PC-9 (cell line): Measurements from ENCODE around the gene LRRFIP1. TPM values are rescaled to one million over a fixed set of nuclear protein-coding genes. Genes with fewer than 3 reads are reported as not detected.
"Not testable (repeated sequence)": the region's sequence is repeated elsewhere in the genome, so short reads cannot be mapped to it uniquely, and the experiment has no call there.

ENCODE experiments used
- BruUV-seq: library from RNA; stranded (reverse); fragments of 400-500 nt; replicated peaks from 2 replicates; lab custom pipeline; 2021; lab: Mats Ljungman, UMichigan
- CTCF ChIA-PET: fragments of 300-600 bp; sonication (Branson Sonifier 250); formaldehyde crosslinking; loops from one replicate; lab custom pipeline; 2022; ENCODE audit warnings: antibody characterized with exemption; lab: Charles Lee
- POLR2A ChIA-PET: fragments of 300-600 bp; sonication (Branson Sonifier 250); formaldehyde crosslinking; loops from one replicate; lab custom pipeline; 2022; ENCODE audit warnings: antibody characterized with exemption; ENCODE audit not compliant: unreplicated experiment; lab: Charles Lee
- DNase-seq, 2 experiments: peaks; one replicate each; pipeline versions ENCODE4 v3.0.0 to v3.0.0-alpha.2; 2015 to 2022; ENCODE audit warnings: mixed read lengths in 1 of 2
- H2AFZ ChIP-seq: fragments of 200-600 bp; sonication (generic); 2 replicates; pipeline ENCODE4 v1.8.1; 2017; ENCODE audit warnings: antibody characterized with exemption
- H3F3A ChIP-seq: fragments of 200-600 bp; sonication (generic); 2 replicates; pipeline ENCODE4 v1.8.1; 2017; ENCODE audit warnings: antibody characterized with exemption, mild to moderate bottlenecking, low read depth; ENCODE audit not compliant: insufficient read depth
- H3K27ac ChIP-seq: fragments of 200-600 bp; sonication (generic); 2 replicates; pipeline ENCODE4 v1.6.1; 2016; ENCODE audit warnings: mixed run types
- H3K27me3 ChIP-seq: fragments of 200-600 bp; sonication (generic); 2 replicates; pipeline ENCODE4 v1.6.1; 2016; ENCODE audit warnings: low read depth, mixed run types; ENCODE audit not compliant: insufficient read depth
- H3K36me3 ChIP-seq: fragments of 200-600 bp; sonication (generic); 2 replicates; pipeline ENCODE4 v1.6.1; 2016; ENCODE audit warnings: low read depth, mixed run types
- H3K4me1 ChIP-seq: fragments of 200-600 bp; sonication (generic); replicated peaks from 2 replicates; pipeline ENCODE4 v1.6.1; 2016; ENCODE audit warnings: mixed run types; ENCODE audit not compliant: insufficient read depth
- H3K4me2 ChIP-seq: fragments of 200-600 bp; sonication (generic); 2 replicates; pipeline ENCODE4 v1.6.1; 2017; ENCODE audit warnings: mixed run types
- H3K4me3 ChIP-seq: fragments of 200-600 bp; sonication (generic); 2 replicates; pipeline ENCODE4 v1.6.1; 2016; ENCODE audit warnings: mixed run types
- H3K79me2 ChIP-seq: fragments of 200-600 bp; sonication (generic); 2 replicates; pipeline ENCODE4 v1.6.1; 2017; ENCODE audit warnings: low read depth, mixed run types
- H3K9me2 ChIP-seq: fragments of 200-600 bp; sonication (generic); 2 replicates; pipeline ENCODE4 v1.8.1; 2017; ENCODE audit warnings: mild to moderate bottlenecking; ENCODE audit not compliant: insufficient read depth
- H3K9me3 ChIP-seq: fragments of 200-600 bp; sonication (generic); 2 replicates; pipeline ENCODE4 v1.8.1; 2016; ENCODE audit warnings: low read depth; ENCODE audit not compliant: insufficient read depth
- H4K20me1 ChIP-seq: fragments of 200-600 bp; sonication (generic); 2 replicates; pipeline ENCODE4 v1.8.1; 2017; ENCODE audit not compliant: insufficient read depth
- EZH2 ChIP-seq: fragments of 200-600 bp; sonication (generic); IDR thresholded peaks from 2 replicates; pipeline ENCODE4 v1.8.0; 2017; ENCODE audit warnings: antibody characterized with exemption, low read depth
- intact Hi-C: fragments of 100-400 bp; cut with micrococcal nuclease; formaldehyde crosslinking; loops from one replicate; pipeline ENCODE4 v1.10.0; 2022; ENCODE audit not compliant: unreplicated experiment
- total RNA-seq: library from RNA; stranded (reverse); gene quantifications from 2 replicates; pipeline ENCODE4 v1.2.3, GENCODE V29; 2021
- TF ChIP-seq, protein P1 (sequence below): fragments of 200-600 bp; sonication (generic); conservative IDR thresholded peaks from 2 replicates; pipeline ENCODE4 v1.6.1; 2017; ENCODE audit warnings: mixed run types, antibody characterized with exemption, mild to moderate bottlenecking, moderate library complexity

LRRFIP1 gene
- total RNA-seq, 1 experiment from 2014 or later: 238 TPM

DNA sequence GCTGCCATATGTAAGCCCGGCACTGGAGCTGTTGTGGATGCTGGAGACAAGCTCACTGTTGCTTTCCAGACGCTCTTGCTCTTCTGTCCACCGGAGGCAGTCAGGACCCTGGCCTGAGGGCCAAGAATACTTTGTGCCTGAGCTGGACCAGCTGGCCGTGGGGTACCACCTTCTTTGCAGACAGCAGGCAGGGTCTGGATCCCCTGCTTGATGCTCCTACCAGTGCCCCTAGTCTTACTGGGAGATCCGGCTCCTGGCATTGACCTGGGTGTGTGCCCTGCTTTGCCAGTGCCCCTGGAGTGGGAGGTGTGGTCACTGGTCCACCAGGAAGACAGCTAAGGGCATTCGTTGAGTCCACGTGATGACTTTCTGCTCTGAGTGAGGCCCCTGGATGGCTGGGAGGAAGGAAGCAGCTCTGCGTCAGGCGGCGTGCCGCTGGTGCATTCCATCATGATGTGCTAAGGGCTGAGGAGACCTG is 59.3 kb downstream of the LRRFIP1 start:
- H3K9me3 ChIP-seq: no peaks in the 10 kb centered on the region
- TF ChIP-seq EZH2: no peak
- TF ChIP-seq, protein P1, sequence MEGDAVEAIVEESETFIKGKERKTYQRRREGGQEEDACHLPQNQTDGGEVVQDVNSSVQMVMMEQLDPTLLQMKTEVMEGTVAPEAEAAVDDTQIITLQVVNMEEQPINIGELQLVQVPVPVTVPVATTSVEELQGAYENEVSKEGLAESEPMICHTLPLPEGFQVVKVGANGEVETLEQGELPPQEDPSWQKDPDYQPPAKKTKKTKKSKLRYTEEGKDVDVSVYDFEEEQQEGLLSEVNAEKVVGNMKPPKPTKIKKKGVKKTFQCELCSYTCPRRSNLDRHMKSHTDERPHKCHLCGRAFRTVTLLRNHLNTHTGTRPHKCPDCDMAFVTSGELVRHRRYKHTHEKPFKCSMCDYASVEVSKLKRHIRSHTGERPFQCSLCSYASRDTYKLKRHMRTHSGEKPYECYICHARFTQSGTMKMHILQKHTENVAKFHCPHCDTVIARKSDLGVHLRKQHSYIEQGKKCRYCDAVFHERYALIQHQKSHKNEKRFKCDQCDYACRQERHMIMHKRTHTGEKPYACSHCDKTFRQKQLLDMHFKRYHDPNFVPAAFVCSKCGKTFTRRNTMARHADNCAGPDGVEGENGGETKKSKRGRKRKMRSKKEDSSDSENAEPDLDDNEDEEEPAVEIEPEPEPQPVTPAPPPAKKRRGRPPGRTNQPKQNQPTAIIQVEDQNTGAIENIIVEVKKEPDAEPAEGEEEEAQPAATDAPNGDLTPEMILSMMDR: peak; percentile 53
- peak overlapping the region; percentile 70; the same call in 1 of the 2 replicates for H3K4me2 ChIP-seq
- ChIA-PET POLR2A (interaction anchor here (0.6 to 1.0 kb wide), 2 partner anchors 26 to 80 kb away, joined by 3 read pairs; no protein-coding TSS in a partner anchor), CTCF (interaction anchor here (0.5 to 2.6 kb wide), 8 partner anchors 10 to 211 kb away, joined by 3 to 12 read pairs (median 4); no protein-coding TSS in a partner anchor)
- H3K9me2 ChIP-seq: no peaks in the 10 kb centered on the region
- H3K36me3 ChIP-seq: no peaks in the 10 kb centered on the region
- H3K27me3 ChIP-seq: no peaks in the 10 kb centered on the region
- H3F3A ChIP-seq: peaks cover 64% of the 10 kb centered on the region
- peaks cover 19% of the 10 kb centered on the region for H3K79me2 ChIP-seq
- DNase-seq: no peak
- no TSS peak for BruUV-seq
- peaks cover 64% of the 10 kb centered on the region for H3K4me1 ChIP-seq
- H4K20me1 ChIP-seq: no peaks in the 10 kb centered on the region
- intact Hi-C loops: loop anchor here (1.0 to 5.0 kb wide), 2 partner anchors 72 to 199 kb away; partner anchors contain the start of gene MLPH
- no peak overlapping the region for H2AFZ ChIP-seq
- no peak overlapping the region; the same call in 1 of the 2 replicates for H3K27ac ChIP-seq
- no peak overlapping the region for H3K4me3 ChIP-seq

DNA sequence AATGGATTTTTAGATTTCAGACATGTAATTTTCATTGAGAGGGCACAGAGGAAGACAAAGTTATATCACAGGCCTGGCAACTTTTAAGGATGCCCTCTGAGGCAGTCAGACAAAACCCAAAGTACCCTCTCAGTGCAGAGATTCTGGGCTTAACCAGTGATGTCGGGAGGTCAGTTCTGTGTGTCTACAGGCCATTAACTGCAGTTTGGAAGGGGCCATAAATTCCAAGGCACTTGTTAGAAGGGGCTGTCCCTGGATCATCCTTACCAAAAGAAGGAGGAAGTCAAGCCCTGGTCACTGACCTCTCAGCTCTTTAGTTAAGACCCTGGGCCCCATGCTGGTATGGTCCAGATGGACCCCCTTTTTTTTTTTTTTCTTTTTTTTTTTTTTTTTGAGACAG is 60.7 kb downstream of the LRRFIP1 start:
- H3K4me2 ChIP-seq: peak overlapping the region; percentile 70
- TF ChIP-seq, protein P1: no peak
- TF ChIP-seq EZH2: no peak
- no TSS peak for BruUV-seq
- no peak for DNase-seq
- peak overlapping the region; percentile 67 for H3K27ac ChIP-seq
- intact Hi-C loops: loop anchor here (5.0 kb wide), 1 partner anchor 201 kb away; the partner anchor contains the start of gene MLPH
- H3K79me2 ChIP-seq: peaks cover 28% of the 10 kb centered on the region
- H3K36me3 ChIP-seq: no peaks in the 10 kb centered on the region
- no peaks in the 10 kb centered on the region for H3K27me3 ChIP-seq
- peaks cover 52% of the 10 kb centered on the region for H3K4me1 ChIP-seq
- no peaks in the 10 kb centered on the region for H3K9me2 ChIP-seq
- H3K9me3 ChIP-seq: no peaks in the 10 kb centered on the region
- peaks cover 60% of the 10 kb centered on the region for H3F3A ChIP-seq
- no peak overlapping the region for H3K4me3 ChIP-seq
- POLR2A ChIA-PET: interaction anchor here (0.8 kb wide), 2 partner anchors 13 to 71 kb away, joined by 3 to 7 read pairs; no protein-coding TSS in a partner anchor
- no peak overlapping the region for H2AFZ ChIP-seq
- no peaks in the 10 kb centered on the region for H4K20me1 ChIP-seq
- CTCF ChIA-PET: interaction anchor here (0.6 to 2.6 kb wide), 6 partner anchors 24 to 298 kb away, joined by 3 to 12 read pairs (median 6); no protein-coding TSS in a partner anchor

DNA sequence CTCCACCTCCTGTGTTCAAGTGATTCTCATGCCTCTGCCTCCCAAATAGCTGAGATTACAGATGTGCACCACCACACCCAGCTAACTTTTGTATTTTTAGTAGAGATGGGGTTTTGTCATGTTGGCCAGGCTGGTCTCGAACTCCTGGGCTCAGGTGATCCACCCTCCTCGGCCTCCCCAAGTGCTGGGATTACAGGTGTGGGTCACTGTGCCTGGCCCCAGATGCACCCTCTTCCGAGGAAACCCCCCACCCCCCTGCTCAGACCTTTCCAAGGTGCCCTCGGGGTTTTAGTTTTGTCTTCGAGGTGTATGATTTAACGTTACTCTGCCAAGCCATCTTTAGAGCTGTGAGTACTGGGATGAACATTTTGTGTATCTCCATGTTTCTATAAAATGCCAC is 61.2 kb downstream of the LRRFIP1 start:
- H3K27me3 ChIP-seq, DNase-seq, H4K20me1 ChIP-seq, H3K36me3 ChIP-seq, POLR2A ChIA-PET, H3K9me2 ChIP-seq, H3K9me3 ChIP-seq, H2AFZ ChIP-seq, BruUV-seq, H3K4me3 ChIP-seq: not testable (repeated sequence)
- peaks cover 51% of the 10 kb centered on the region for H3K4me1 ChIP-seq
- H3K79me2 ChIP-seq: peaks cover 33% of the 10 kb centered on the region
- peak overlapping the region; percentile 70 for H3K4me2 ChIP-seq
- H3F3A ChIP-seq: peaks cover 62% of the 10 kb centered on the region
- CTCF ChIA-PET: interaction anchor here (0.6 to 2.6 kb wide), 2 partner anchors 30 to 56 kb away, joined by 3 to 10 read pairs; no protein-coding TSS in a partner anchor
- intact Hi-C loops: loop anchor here (5.0 kb wide), 1 partner anchor 201 kb away; the partner anchor contains the start of gene MLPH
- H3K27ac ChIP-seq: peak overlapping the region; percentile 67; the same call in 1 of the 2 replicates
